HG02938 (cell line): ENCODE measurements around the gene TCF7L2.
"Not testable (repeated sequence)": the region's sequence is repeated elsewhere in the genome, so short reads cannot be mapped to it uniquely, and the experiment has no call there.

Experiments used
- ATAC-seq: cut with Tn5 transposase; IDR thresholded peaks from one replicate; pipeline ENCODE4 v1.9.1; 2021; ENCODE audit warnings: mild to moderate bottlenecking, moderate library complexity; ENCODE audit not compliant: unreplicated experiment

TCF7L2 gene

GRCh38 chr10:113089551-113089950, 139.5 kb downstream of the TCF7L2 start:
- ATAC-seq = no peak

- ATAC-seq = no peak
These were observed 141.9 kb downstream of the TCF7L2 start for GRCh38 chr10:113091920-113092319.

GRCh38 chr10:113093188-113094113, 143.4 kb downstream of the TCF7L2 start:
- peak; percentile 60 for ATAC-seq

- peak; percentile 81 for ATAC-seq
These were observed 144.1 kb downstream of the TCF7L2 start for GRCh38 chr10:113094114-113094486.

- no peak for ATAC-seq
These were observed 145.5 kb downstream of the TCF7L2 start for GRCh38 chr10:113095419-113096127.

- ATAC-seq = no peak
These were observed 146.3 kb downstream of the TCF7L2 start for GRCh38 chr10:113096128-113096996.

GRCh38 chr10:113097036-113097435, 147.0 kb downstream of the TCF7L2 start:
- ATAC-seq = no peak

GRCh38 chr10:113099431-113100183, 149.6 kb downstream of the TCF7L2 start:
- ATAC-seq = no peak

- ATAC-seq = no peak
These were observed 150.2 kb downstream of the TCF7L2 start for GRCh38 chr10:113100281-113100680.

- ATAC-seq = no peak
These were observed 153.2 kb downstream of the TCF7L2 start for GRCh38 chr10:113103131-113103840.

GRCh38 chr10:113104047-113104446, 154.0 kb downstream of the TCF7L2 start:
- no peak for ATAC-seq

GRCh38 chr10:113108194-113108835, 158.3 kb downstream of the TCF7L2 start:
- no peak for ATAC-seq

- ATAC-seq = no peak
These were observed 158.9 kb downstream of the TCF7L2 start for GRCh38 chr10:113108948-113109347.

- not testable (repeated sequence) for ATAC-seq
These were observed 159.4 kb downstream of the TCF7L2 start for GRCh38 chr10:113109482-113109881.

- no peak for ATAC-seq
These were observed 161.2 kb downstream of the TCF7L2 start for GRCh38 chr10:113111260-113111659.

- no peak for ATAC-seq
These were observed 162.1 kb downstream of the TCF7L2 start for GRCh38 chr10:113111900-113112853.

GRCh38 chr10:113113241-113113640, 163.2 kb downstream of the TCF7L2 start:
- ATAC-seq = no peak

- no peak for ATAC-seq
These were observed 163.9 kb downstream of the TCF7L2 start for GRCh38 chr10:113113918-113114317.
